ENCODE results near the gene LINC01488. TPM values are rescaled to one million over a fixed set of nuclear protein-coding genes. Genes with fewer than 3 reads are reported as not detected.

The LINC01488 gene
- total and polyA plus RNA-seq, 2 of the 13 experiments (the other 11 are each of a cell fraction or from before 2014, with no cell fraction given) = 0.26 to 0.58 TPM

DNA sequence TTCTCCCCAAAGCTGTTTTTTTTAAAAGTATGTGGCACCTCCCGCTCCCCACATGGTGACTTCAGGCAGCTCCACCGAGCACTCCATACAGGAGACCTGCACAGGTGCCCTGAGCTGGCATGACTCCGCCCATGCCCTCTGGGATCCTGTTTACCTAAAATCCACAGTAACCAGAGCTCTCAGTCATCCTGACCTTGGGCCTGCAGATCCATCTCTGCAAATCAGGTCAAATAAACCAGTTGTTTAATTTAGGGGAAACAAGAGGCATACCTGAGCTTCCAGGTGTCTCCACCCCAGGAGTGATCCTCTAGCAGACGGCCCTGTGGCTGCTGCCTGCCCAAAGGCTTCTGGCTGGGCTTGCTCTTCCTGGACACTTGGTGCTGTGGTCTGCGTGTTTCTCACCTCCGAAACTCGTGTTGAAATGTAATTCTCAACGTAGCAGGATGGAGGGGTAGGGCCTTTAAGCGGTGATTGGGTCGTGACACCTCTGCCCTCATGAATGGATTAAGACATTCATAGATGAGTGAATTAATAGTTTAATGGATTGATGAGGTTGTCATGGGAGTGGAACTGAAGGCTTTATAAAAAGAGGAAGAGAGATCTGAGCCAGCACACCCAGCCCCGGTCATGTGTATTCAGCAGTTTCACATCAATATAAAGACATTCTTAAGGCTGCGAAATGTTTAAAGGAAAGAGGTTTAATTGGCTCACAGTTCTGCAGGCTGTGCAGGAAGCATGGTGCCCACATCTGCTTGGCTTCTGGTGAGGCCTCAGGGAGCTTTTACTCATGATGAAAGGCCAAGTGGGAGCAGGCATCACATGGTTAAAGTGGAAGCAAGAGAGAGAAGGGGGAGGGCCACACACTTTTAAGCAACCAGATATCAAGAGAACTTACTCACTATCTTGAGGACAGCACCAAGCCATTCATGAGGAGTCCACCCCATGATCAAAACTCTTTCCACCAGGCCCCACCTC lies 34.1 kb downstream of the LINC01488 start:
- in situ Hi-C loops (cut with HindIII; ENCODE audit: extremely low pct_ligation_motif_present, low pct_unique_long_range_greater_than_20kb) = no loop called here
- Histone ChIP-seq H3K4me1 (ENCODE audit: insufficient read depth, low read length) (no peaks in the 10 kb centered on the region), H2AFZ (ENCODE audit: low read length) (no peak overlapping the region), H4K20me1 (ENCODE audit: insufficient read depth, low read length) (no peaks in the 10 kb centered on the region), H3K27ac (ENCODE audit: extremely low read length, insufficient read depth, low read length) (no peak overlapping the region), H3K4me2 (ENCODE audit: low read depth, low read length) (no peak overlapping the region), H3K27me3 (ENCODE audit: control insufficient read depth in 1 of 2, insufficient read depth in 2 of 2, low read length in 2 of 2) (peaks cover 3 to 55% of the 10 kb centered on the region in 2 experiments), H3K4me3 (replicated peaks in 1 of 3; ENCODE audit: insufficient read depth in 1 of 3, low read depth in 2 of 3, low read length in 3 of 3) (no peak overlapping the region), H3K9ac (ENCODE audit: insufficient read depth, low read depth, low read length) (no peak overlapping the region), H3K36me3 (replicated peaks in 1 of 2; ENCODE audit: control insufficient read depth in 1 of 2, insufficient read depth in 2 of 2, low read length in 2 of 2) (no peaks in the 10 kb centered on the region), H3K9me3 (ENCODE audit: low read length) (no peaks in the 10 kb centered on the region), H3K79me2 (ENCODE audit: insufficient read depth, low read length) (no peaks in the 10 kb centered on the region)
- BruUV-seq (replicated peaks) = no TSS peak
- POLR2A ChIA-PET = no interaction called here
- CTCF ChIA-PET (ENCODE audit: low intra/inter-chr PET ratio, low total read pairs) = no interaction called here
- FAIRE-seq (no peak), ATAC-seq (no peak), DNase-seq (ENCODE audit: low spot score) (no peak)
- TF ChIP-seq TAF1 (CRISPR knock-in tag; IDR thresholded peaks at IDR 0.05) (no peak), MXI1 (IDR thresholded peaks at IDR 0.05; ENCODE audit: borderline replicate concordance, low read depth, low read length) (no peak), IRX3 (CRISPR knock-in tag; IDR thresholded peaks at IDR 0.05; ENCODE audit: borderline replicate concordance, low read depth) (no peak), FOXA3 (CRISPR knock-in tag; IDR thresholded peaks at IDR 0.05) (no peak), CEBPZ (IDR thresholded peaks at IDR 0.05; ENCODE audit: low read length) (no peak)
- TF ChIP-seq, protein P1, sequence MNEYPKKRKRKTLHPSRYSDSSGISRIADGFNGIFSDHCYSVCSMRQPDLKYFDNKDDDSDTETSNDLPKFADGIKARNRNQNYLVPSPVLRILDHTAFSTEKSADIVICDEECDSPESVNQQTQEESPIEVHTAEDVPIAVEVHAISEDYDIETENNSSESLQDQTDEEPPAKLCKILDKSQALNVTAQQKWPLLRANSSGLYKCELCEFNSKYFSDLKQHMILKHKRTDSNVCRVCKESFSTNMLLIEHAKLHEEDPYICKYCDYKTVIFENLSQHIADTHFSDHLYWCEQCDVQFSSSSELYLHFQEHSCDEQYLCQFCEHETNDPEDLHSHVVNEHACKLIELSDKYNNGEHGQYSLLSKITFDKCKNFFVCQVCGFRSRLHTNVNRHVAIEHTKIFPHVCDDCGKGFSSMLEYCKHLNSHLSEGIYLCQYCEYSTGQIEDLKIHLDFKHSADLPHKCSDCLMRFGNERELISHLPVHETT (CRISPR knock-in tag; conservative IDR thresholded peaks at IDR 0.05) = no peak
- intact Hi-C loops (cut with micrococcal nuclease; ENCODE audit: unreplicated experiment) = no loop called here
- 56% methylated on average over 10 of the region's 12 CpGs for WGBS (ENCODE audit: low lambda C conversion rate)
